Coronary artery (tissue), 2 donors: ENCODE data around the gene PUS7.

ENCODE experiments used
- DNase-seq: peaks from one replicate; pipeline ENCODE4 v3.0.0-alpha.2; 2017; ENCODE audit warnings: low spot score
- H3K27ac ChIP-seq, 2 donors: fragments of 200-600 bp; sonication (generic); one replicate each; pipeline ENCODE4 v1.5.1; 2016 to 2019
- H3K4me3 ChIP-seq: fragments of 200-600 bp; sonication (generic); 2 replicates; pipeline ENCODE4 v1.5.1; 2016; ENCODE audit warnings: mild to moderate bottlenecking, moderate library complexity
- CTCF ChIP-seq: fragments of 200-600 bp; sonication (generic); IDR thresholded peaks from one replicate; pipeline ENCODE4 v1.5.1; 2019; ENCODE audit warnings: antibody characterized with exemption

The PUS7 gene, protein sequence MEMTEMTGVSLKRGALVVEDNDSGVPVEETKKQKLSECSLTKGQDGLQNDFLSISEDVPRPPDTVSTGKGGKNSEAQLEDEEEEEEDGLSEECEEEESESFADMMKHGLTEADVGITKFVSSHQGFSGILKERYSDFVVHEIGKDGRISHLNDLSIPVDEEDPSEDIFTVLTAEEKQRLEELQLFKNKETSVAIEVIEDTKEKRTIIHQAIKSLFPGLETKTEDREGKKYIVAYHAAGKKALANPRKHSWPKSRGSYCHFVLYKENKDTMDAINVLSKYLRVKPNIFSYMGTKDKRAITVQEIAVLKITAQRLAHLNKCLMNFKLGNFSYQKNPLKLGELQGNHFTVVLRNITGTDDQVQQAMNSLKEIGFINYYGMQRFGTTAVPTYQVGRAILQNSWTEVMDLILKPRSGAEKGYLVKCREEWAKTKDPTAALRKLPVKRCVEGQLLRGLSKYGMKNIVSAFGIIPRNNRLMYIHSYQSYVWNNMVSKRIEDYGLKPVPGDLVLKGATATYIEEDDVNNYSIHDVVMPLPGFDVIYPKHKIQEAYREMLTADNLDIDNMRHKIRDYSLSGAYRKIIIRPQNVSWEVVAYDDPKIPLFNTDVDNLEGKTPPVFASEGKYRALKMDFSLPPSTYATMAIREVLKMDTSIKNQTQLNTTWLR

GRCh38 chr7:105521717-105522463 is at the start of gene PUS7:
PUS7 (minus strand) TSS chr7:105522271; CDS start chr7:105508512, 13,759 bp downstream.
- DNase-seq: peak; percentile 92
- TF ChIP-seq CTCF: no peak
- Histone ChIP-seq H3K27ac (peak within 1 kb of the TSS; percentile 89 to 91), H3K4me3 (peak within 1 kb of the TSS; percentile 75)

GRCh38 chr7:105567821-105568220 is 45.8 kb upstream of the PUS7 start:
- Histone ChIP-seq H3K27ac (no peak overlapping the region), H3K4me3 (no peak overlapping the region)
- DNase-seq: no peak
- TF ChIP-seq CTCF: no peak

- no peak for TF ChIP-seq CTCF
- no peak overlapping the region for H3K27ac ChIP-seq
- DNase-seq: no peak
- H3K4me3 ChIP-seq: no peak overlapping the region
Observed at GRCh38 chr7:105567024-105567423, 45.0 kb upstream of the PUS7 start.

- no peak overlapping the region for H3K4me3 ChIP-seq
- H3K27ac ChIP-seq: no peak overlapping the region
- no peak for TF ChIP-seq CTCF
- DNase-seq: no peak
Observed at GRCh38 chr7:105565190-105565589, 43.1 kb upstream of the PUS7 start.

DNA sequence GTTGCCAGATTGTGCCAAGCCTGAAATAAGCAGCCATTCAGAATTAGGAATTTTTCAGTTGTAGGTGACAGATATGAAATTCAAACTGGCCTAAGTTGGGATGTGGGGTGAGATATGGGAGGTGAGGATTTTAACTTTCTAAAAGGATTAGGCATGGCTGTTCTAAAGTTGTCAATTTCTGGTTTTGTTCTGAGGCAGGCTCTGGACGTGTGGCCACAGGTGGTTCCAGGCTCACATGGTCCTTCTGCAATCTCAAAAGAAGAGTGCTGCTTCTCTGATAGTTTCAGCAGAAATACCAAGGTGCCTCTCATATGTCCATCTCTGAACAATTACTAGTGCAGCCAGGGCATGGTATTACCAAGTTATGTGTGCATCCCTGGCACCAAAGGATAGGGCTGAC is 37.9 kb upstream of the PUS7 start:
- no peak overlapping the region for H3K4me3 ChIP-seq
- no peak for TF ChIP-seq CTCF
- no peak overlapping the region for H3K27ac ChIP-seq
- DNase-seq: no peak

GRCh38 chr7:105538339-105538738 is 16.3 kb upstream of the PUS7 start:
- TF ChIP-seq CTCF: no peak
- no peak overlapping the region for H3K27ac ChIP-seq
- no peak for DNase-seq
- no peak overlapping the region for H3K4me3 ChIP-seq
